AML-193 (cell line): Measurements from ENCODE around the gene NPL.
A peak's percentile ranks its signal among the peaks of the same experiment; 100 is the strongest.

Experiments used
- DNase-seq, 2 experiments: peaks; one replicate each; lab custom pipeline; 2025; lab: John Stamatoyannopoulos, UW

Gene NPL

DNA sequence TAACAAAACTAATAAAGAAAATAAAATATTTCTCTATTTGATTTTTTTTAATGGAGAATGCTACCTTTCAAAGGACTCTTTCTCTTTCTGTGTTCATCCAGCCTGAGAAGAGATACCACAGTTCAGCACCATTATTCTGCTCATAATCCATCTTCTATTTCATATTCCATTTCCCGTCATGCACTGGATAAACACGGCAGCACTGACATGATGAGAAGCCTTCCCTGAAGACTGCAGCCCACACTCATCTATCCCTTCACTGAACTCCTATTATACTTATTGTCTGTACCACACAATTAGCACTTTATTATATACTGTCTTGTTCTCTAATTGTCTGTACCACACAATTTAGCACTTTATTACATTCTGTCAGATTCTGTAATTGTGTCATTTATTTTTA, 10.7 kb upstream of the NPL start:
- no peak for DNase-seq

DNA sequence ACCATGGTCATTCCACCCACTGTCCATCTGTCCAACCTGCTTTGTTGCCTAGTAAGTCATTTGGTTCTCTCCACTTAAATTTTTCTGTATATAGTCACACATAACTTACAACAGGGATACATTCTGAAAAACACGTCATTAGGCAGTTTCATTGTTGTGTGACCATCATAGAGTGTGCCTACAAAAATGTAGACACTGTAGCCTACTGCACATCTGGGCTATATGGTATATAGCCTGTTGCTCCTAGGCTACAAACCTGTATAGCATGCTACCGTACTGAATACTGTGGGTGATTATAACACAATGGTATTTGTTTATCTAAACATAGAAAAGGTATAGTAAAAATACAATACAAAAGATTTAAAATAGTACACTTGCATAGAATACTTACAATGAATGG, 10.0 kb upstream of the NPL start:
- no peak for DNase-seq

DNA sequence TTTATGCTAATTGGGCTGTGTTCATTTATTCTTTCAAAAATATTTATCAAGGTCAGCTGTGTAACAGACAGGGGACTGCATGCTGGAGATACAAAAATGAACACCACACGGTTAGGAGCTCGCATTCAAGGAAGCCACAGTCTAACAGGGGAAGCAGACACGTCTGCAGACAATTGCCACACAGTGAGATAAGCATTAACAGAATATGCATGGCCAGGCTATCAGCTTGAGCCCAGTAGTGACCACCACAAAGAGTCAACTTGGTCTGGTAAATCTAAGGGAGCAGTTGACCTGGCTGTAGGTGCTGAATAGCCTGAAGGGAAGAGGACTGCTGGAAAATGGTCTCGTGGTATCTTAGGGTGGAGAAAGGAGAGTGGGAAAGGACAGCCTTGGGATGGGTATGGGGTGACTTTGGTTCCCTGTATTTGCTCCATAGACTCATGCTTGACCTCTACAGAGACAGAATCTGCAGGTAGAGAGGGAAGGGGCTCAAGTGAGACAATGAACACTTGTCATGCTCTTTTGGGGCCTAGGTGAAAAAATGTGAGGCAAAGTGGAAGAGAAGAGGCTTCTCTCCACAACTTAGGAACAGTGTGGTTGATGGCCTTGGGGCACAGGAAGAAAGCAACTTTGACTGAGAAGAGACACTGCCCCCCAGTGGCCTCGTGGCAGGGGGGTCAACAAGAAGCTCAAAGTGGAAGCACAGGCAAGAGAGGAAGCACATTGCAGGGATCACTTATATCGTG, 7.6 kb upstream of the NPL start:
- peak; percentile 76 to 78 for DNase-seq

DNA sequence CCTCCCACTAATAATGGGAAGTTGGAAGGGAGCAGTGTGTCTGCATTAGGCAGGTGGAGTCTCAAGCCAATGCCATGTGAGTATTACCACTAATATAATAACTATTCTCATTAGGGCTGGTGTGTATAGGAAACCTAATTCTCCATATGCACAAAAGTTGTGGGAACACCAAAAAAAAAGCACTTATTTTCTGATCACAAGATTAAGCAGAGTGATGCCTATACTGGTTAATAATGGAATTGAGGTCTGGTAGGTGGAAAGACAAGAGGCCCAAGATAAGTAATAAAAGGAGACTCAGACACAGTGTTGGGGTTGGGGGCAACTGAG, 7.0 kb upstream of the NPL start:
- no peak for DNase-seq

DNA sequence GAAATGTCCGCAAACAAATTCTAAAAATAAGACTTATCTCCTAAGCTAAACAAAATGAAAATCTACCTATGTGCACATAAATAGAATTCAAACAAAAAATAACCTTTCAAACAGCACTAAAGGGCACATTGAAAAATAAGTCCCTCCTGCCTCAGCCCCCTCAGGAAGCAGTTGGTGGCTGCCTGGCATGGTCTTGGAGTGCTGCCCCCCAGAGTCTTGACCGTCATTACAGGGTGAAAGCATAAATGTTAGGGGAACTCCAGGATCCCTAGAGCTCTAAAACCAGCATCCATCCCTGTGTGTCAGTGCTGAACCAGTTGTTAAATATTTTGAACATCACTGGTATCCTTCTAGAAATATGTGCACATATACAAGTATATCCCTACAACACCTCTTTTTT, 6.5 kb upstream of the NPL start:
- no peak for DNase-seq

DNA sequence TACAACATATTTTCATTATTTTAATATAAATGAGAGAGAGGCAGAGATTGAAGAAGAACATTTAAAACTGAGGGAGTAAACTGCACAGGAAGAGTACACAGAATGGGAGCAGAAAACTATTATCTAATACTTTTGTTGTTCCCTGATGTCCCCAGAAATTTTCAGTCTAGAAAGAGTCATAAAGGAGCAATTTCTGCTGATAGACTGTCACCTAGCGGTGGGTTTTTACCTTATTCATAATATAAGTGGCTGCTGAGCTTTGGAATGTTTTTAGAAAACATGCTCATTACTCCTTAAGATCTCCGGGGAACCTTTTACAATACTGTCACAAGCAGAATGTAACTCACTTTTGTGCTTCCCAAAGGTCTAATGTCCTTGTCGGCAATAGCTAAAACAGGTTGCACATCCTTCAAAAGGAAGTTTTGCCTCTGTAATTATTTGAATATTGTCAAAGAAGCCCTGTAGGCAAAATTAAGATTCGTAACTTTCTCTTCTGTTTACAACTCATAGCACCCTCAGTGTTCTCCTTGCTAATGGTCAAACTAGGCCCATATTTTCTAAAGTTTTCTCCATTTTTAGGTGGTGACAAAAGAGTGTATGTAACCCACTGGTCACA, 4.9 kb upstream of the NPL start:
- peak; percentile 56 to 69 for DNase-seq

DNA sequence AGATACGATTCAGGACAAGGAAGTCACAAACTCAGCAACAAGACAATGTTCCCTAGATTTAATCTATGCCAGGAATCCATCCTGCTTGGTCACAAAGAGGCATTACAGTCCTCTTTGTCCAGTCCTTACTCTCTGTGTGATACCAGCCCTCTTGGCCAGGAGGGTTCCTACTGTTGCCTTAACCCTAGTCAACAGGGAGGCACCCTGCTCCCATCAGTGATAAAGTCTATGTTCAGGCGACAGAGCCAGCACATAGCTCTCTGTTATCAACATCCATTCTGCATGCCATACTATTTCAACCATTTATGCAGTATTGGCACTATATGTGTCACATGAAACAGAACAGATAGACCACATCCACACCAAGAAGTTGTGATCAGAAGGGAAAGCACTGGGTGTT, 4.4 kb upstream of the NPL start:
- DNase-seq: no peak

DNA sequence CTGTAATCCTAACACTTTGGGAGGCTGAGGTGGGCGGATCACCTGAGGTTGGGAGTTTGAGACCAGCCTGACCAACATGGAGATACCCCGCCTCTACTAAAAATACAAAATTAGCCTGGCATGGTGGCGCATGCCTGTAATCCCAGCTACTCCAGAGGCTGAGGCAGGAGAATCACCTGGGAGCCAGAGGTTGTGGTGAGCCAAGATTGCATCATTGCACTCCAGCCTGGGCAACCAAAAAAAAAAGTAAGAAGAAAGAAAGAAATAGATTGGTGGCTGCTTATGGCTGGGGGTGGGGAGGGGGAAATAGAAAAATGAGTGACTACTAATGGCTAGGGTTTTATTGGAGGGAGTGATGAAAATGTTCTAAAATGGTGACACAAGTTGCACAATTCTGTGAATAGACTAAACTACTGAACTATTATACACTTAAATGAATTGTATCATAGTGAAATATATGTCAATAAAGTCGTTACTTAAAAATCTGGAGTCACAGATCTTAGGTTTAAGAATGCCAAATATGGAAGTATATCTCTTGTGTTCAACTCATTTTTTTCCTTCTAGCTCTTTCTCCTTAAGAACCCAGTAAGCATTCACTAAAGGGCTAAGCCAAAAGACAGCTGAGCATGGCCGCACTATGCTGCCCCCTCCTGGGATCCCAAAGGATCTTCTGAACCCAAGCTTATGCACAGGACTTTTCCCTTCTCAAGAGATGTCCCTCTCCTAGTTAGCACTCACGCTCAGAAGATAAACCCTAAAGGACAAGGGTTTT, 3.2 kb upstream of the NPL start:
- peak; percentile 62 to 67 for DNase-seq

DNA sequence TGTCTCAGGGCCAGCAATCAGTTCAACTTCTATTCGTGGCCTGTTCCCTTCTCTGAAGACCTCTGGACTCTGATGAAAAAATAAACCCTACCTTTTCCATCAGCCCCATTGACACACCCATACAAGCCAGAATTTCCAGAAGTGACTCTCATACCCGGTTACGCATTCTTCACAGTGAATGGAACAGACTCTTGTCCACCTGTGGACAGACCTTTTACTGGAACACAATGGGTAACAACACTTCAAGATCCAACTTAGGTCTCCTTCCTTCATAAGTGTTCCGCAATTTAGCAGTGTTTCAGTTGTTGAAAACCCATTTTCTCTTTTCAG, 2.6 kb upstream of the NPL start:
- DNase-seq: no peak

DNA sequence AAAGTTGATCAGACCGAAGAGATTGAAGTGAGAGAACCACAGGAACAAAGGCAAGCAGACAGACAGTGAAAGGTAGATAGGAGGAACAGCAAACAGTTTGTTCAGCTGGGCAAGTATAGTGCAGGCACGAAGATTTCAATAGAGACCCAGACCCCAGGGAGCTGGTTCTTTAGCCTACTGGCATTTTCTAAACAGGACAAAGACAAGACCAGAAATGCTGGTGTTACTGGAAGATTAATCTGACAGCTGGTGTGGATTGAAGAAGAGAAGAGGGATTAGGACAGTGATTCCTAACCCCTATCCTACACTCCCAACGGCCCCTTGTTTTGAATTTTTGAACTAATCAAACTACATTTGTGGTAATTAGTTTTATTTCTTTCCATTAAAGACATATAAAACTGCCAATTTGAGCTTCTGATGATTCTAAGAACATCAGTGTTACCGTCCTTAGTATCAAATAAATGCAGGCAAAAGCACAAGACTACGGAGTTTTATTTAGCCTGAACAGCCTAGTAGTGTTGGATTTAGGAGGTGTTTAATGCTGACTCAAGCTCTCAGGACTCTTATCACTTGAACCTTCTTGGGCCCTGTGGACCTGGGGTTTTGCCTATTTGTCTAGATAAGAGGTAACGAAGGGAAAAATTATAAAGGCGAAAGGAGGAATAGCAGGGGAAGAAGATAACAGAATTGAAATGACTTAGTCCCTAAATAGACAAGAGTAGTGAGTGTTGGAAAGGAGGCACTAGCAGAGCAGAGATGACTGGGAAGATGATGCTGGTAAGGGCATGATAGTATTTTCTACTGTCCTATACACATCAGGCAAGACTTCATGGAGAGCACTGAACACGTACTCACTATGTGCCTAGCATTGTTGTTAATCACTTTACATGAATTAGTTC, 2.0 kb downstream of the NPL start:
- DNase-seq: no peak

DNA sequence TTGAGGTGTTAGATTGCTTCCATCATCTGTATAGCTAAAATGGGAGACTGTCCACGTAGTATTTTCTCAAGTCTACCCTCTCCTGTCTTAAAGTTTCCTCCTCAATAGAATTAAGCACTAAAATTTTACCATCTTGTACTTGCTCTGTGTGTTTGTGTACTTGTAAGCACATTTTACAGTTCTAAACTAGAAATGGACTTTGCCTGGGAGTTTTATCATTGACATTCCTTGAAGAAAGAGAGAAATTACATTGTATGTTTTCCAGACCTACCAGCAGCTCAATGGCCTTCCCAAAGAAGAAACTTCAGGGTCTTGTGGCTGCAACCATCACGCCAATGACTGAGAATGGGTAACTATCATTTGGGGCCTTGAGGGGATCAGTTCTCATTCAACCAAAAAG, 4.5 kb downstream of the NPL start:
- DNase-seq: no peak

DNA sequence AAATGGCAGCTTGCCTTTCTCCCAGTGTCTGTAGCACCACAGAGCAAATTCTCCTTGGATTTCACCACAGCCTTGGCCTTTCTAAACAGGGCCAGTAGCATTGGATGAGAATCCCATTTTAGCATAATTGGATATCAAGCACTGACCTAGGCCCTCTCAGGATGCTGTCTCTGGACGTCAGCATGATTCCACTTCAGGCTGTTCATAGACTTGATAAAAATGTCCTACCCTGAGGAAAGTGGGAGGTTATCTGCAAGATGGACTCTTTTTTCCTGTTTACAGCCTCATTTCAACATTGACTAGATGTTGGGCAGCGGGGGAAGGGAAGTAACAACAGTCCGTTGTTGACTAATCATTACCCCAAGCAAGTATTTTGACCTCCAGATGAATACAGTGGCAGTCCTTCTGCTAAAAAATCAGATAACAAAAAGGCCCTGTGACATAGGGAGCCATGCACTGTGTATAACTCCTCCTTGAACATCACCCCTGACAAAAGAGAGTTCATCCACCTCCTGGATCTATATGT, 5.2 kb downstream of the NPL start:
- DNase-seq: no peak

DNA sequence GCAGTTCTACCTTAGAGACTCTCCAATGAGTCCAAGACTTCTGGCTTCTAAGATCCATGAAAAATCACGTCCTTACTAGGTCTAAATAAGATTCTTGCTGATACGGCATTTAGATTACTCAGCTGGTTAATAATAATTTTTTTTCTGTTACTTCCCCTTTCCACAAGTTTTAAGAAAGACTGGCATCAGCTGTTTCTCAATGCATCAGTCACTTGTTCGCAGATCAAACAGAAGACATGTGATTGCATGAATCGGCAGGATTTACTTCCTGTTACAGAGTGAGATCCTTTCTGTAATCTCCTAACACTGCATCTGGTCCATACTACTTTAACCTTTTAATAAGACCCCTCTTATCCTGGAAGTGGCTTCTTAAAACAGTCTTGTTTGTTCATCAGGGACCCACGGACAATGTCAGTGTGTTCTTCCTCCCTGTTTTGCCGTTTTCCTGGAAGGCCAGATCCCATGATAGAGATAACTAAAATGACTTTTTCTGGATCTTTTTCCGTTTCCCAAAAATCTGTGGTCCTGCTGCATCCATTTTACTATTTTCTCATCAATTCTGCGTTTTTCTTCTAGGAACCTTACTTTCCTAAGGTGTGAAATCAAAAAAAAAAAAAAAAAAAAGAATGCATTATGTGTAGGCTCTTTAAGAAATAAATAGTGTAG, 6.1 kb downstream of the NPL start:
- DNase-seq: peak; percentile 96 to 97

DNA sequence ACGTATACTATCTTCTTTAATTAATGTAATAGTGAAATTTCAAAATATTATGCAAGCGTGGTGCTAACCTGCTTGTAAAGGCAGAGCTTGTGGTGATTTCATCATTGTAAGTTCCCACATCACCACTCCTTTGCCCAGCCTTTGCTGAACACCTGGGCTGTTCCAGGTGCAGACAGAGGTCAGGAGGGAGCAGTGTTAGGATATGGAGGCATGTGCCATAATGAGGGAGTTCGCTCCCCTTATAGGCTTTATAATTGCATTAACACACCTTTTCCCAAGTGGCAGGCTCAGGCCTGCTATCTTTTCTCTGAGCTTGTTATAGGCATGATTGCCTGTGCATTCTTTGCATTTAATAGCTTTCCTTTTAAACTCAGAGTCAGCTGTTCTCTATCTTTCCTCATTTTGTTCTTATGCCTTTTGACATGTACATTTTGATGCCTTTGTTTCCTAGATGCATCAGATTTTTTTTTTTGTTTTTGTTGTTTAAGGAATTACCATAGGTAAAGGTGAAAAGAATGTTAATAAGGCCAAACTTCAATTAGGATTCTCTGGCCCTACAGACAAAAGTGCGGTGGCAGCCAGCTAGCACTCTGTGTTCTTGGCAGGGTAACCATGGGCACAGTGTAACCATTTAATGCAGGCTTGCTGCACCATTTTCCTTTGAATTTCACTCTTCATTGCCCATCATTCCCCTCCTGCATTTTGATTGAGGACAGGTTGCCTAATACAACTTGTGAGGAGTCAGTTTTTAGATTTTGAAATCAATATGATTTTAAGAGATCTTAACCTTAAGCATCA, 12.6 kb downstream of the NPL start:
- DNase-seq: no peak

DNA sequence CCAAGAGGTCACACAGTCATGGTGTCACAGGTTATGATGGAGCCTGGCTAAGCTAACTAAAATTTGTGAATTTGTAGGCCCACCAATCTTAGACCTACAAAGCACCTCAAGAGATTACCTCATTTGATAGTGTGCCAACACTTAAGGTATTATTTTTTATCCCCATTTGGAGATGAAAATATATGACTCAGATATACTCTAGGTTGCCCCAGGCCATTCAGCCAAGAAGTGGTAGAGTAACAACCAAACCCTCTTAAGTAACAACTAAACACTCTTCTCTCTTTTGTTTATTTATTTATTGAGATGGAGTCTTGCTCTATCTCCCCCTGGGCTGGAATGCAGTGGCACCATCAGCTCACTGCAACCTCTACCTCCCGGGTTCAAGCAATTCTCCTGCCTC, 14.3 kb downstream of the NPL start:
- no peak for DNase-seq

DNA sequence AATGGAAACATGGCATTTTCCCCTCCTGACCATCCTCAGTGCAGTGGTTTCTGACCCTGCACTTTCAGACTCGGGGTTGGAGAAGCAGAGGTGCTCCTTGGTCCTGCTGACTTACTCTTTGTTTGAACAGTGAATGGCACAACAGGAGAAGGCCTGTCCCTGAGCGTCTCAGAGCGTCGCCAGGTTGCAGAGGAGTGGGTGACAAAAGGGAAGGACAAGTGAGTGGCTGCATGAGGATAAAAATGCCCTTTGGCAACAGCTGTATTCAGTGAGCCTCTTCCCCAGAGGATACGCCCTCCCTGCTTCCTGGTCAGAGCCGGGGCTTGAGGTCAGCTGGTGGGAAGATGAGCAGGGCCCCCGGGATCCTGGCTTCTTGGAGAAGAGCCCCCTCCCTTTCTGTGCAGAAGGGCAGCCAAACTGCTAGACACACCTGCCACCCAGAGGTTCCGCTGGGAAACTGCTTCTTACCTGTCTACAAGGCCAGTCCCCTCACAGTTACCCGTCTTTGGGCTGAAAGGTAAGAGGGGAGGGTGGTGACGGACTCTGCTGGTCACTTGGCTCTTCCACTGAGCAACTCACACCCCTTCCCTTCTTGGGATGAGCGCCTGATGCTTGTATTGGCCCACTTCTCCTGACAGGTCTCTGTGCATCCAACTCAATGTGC, 16.6 kb downstream of the NPL start:
- no peak for DNase-seq

DNA sequence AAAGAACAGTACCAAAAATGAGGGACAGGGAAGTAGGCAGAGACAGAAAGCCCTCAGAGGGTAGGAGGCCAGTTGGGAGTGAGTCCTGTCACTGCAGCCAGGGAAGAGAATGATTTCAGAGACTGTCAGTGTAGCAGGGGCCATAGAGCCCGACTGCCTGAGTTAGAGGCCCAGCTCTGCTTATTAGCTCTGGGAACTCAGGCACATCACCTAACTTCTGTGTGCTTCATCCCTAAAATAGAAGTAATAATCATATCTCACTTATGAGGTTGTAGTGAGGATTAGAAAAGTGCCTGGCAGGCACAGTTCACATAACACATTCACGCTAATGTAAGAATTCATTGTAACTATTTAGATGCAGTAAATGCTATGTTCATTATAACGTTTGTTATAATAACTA, 18.3 kb downstream of the NPL start:
- no peak for DNase-seq

DNA sequence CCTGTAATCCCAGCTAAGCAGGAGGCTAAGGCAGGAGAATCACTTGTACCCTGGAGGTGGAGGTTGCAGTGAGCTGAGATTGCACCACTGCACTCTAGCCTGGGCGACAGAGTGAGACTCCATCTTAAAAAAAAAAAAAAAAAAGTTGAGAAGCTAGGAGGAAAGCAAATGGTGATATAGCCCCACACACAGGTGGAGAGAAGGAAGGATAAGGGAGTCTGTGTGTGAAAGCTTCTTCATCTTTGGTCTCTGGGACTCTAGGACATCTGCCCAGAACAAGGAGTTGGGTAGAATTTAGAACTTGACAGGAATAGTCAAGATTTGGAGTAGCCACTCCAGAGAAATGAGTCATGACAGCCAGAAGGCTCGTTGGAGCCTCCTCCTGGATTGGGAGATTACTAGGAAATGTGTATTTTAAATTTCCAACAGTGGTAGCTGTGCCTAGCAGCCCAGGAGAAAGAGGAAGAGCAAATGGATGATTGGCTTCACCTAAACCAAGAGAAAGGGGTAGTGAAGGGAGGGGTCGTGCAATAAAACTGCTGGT, 19.9 kb downstream of the NPL start:
- no peak for DNase-seq

DNA sequence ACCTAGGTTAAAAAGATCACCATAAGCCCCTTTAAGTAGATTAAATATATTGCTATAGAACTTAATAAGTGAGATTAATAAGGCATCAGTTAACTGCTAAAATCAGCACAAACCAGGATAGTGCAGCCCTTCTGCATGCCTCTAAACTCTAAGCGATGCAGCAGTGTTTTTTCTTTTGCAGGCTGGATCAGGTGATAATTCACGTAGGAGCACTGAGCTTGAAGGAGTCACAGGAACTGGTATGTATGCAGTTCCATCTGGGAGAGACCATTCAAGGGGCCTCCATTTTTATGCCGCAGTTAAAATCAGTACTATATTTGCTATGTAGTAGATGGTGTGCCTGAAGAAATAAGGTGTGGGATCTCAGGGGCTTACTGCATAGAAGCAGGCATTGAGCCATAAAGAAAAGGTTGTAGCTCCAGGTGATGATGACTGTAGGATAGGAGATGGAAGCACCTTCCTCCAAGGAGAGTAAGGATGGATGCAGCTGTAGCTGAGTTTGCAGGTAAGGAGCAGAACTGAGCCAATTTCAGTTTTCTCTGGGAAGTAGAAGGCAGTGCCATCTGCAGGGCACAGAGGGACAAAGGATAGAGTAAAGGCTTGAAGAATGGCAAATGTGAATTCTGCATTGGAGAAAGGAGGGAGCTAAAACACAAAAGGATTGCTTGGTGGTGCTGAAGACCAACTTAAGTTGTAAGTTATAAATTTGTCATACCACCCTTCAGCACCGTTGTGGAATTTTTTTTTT, 22.6 kb downstream of the NPL start:
- no peak for DNase-seq
